ENCODE results near the gene TMEM132C.

- TF ChIP-seq EP300 (IDR thresholded peaks at IDR 0.05; ENCODE audit: borderline replicate concordance), result no peak
- TF ChIP-seq CREB1 (IDR thresholded peaks at IDR 0.05; ENCODE audit: low read depth), result no peak
- no peak for TF ChIP-seq TCF12 (IDR thresholded peaks at IDR 0.05; ENCODE audit: low read depth)
- TF ChIP-seq REST (IDR thresholded peaks at IDR 0.05; ENCODE audit: low read depth), result no peak
These were observed 282.7 kb downstream of the TMEM132C start for GRCh38 chr12:128549601-128550218.

Data from Ishikawa (cell line).